Neural crest cell (in vitro differentiated cells): ENCODE results near the gene NFU1. TPM values are rescaled to one million over a fixed set of nuclear protein-coding genes. Genes with fewer than 3 reads are reported as not detected.
A peak's percentile ranks its signal among the peaks of the same experiment; 100 is the strongest.

Experiments
- DNase-seq: peaks from one replicate; pipeline ENCODE4 v3.0.0; 2021; ENCODE audit warnings: low read depth, mixed read lengths, low spot score
- H3K27ac Mint-ChIP-seq: one replicate; pipeline ENCODE4 v1.8.0; 2021; ENCODE audit warnings: mild to moderate bottlenecking, mixed read lengths; ENCODE audit not compliant: unreplicated experiment
- H3K27me3 Mint-ChIP-seq: 2 replicates; pipeline ENCODE4 v1.8.0; 2021; ENCODE audit warnings: low read depth, mild to moderate bottlenecking, mixed read lengths
- H3K36me3 Mint-ChIP-seq: 2 replicates; pipeline ENCODE4 v1.8.0; 2021; ENCODE audit warnings: low read depth, mild to moderate bottlenecking, mixed read lengths
- H3K4me1 Mint-ChIP-seq: 2 replicates; pipeline ENCODE4 v1.8.0; 2021; ENCODE audit warnings: mixed read lengths
- H3K4me3 Mint-ChIP-seq: one replicate; pipeline ENCODE4 v1.8.0; 2021; ENCODE audit warnings: mild to moderate bottlenecking, mixed read lengths
- H3K9me3 Mint-ChIP-seq: 2 replicates; pipeline ENCODE4 v1.8.0; 2021; ENCODE audit warnings: mixed read lengths
- CTCF ChIP-seq: fragments of 200-600 bp; sonication (generic); conservative IDR thresholded peaks from 2 replicates; pipeline ENCODE4 v1.5.0; 2021; ENCODE audit warnings: antibody characterized with exemption, mild to moderate bottlenecking
- total RNA-seq: library from RNA; stranded (reverse); gene quantifications from 2 replicates; pipeline ENCODE4 v1.2.1, GENCODE V29; 2021

The NFU1 gene
- total RNA-seq, 1 donor from 2014 or later = 42.7 TPM

DNA sequence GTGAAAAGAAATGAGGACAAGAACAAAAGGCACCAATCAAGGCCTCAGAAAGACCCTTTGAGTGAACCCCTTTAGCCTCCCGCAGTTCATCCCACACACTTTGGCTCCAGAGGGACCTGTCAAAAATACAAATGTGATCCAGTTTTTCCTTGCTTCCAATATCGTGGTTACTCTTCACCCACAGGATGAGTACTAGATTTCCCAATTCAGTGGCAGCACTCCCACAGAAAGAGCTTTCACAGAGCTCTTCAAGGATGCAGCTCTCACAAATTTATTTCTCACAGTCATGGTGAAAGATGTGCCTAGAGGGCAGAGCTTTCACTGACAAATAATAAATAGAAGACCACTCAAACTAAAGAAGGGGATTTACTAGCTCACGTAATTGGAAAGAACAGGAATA, 47.2 kb downstream of the NFU1 start:
- Mint-ChIP-seq H3K9me3 (no peaks in the 10 kb centered on the region), H3K27ac (no peak overlapping the region), H3K4me3 (no peak overlapping the region), H3K36me3 (peaks cover 13% of the 10 kb centered on the region), H3K4me1 (peaks cover 38% of the 10 kb centered on the region), H3K27me3 (no peaks in the 10 kb centered on the region)
- no peak for TF ChIP-seq CTCF
- no peak for DNase-seq

DNA sequence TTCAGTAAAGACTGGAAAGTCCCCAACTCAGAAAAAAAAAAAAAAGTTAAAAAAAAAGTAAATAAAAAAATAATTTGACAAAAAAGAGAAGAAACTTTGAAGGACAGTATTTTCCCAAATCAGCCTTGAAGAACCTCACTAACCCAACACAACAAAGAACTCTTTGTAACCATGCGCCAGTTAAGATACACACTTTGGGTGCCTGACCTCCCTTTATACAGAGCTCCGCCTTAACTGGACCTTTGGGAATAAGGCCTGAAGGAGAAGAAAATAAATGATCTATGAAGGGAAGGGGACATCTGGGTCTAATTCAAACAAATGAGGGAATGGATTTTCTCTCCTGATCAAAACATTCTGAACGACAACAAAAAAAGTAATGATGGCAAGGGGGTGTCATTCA, 48.0 kb downstream of the NFU1 start:
- H3K27ac Mint-ChIP-seq = no peak overlapping the region
- H3K27me3 Mint-ChIP-seq = no peaks in the 10 kb centered on the region
- no peaks in the 10 kb centered on the region for H3K9me3 Mint-ChIP-seq
- TF ChIP-seq CTCF = no peak
- H3K4me1 Mint-ChIP-seq = peaks cover 38% of the 10 kb centered on the region
- peak overlapping the region; percentile 49 for H3K4me3 Mint-ChIP-seq
- peaks cover 6% of the 10 kb centered on the region for H3K36me3 Mint-ChIP-seq
- DNase-seq = no peak

DNA sequence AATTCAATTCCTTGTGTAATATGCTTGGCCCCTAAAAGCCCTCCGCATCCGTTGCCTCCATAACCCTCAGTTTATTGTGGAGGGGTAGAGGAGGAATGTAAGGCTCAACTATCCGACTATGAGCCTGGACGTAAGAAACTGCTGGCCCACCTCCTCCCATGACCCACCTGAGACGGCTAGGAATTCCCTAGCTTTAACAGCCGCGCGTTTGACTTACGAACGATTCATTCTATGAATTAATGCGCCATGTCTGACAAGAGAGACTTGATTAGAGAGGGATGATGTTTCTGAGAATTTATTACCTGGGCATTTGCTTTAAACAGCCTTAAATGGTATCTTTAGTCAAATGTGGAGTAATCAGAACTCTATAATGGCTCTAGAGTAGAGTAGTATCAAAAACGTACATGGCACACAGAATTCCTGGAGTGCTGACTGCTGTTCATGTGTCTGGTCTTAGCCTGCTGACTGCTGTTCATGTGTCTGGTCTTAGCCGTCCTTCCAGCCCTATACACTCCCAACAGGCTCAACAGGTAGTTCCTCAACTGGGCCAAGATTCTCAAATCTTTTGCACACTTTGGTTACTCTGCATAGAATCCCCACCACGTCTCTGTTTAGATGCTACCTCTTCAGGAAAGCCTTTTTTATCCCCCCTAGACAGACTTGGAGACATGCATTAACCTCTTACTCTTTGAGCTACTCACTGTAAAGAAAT, 49.3 kb downstream of the NFU1 start:
- DNase-seq = no peak
- peaks cover 42% of the 10 kb centered on the region for H3K4me1 Mint-ChIP-seq
- no peaks in the 10 kb centered on the region for H3K9me3 Mint-ChIP-seq

GRCh38 chr2:69386789-69387734, 50.2 kb downstream of the NFU1 start, which contains the start of gene GFPT1:
TSS of gene GFPT1 (minus strand) at chr2:69387227. CDS start at chr2:69387071, 156 bp downstream.
- Mint-ChIP-seq H3K27me3 (no peaks in the 10 kb centered on the region), H3K36me3 (no peaks in the 10 kb centered on the region), H3K9me3 (no peaks in the 10 kb centered on the region), H3K4me3 (peak within 1 kb of the TSS; percentile 93), H3K4me1 (peaks cover 42% of the 10 kb centered on the region), H3K27ac (peak within 1 kb of the TSS; percentile 95)
- no peak for TF ChIP-seq CTCF
- peak; percentile 89 for DNase-seq

More for the DNA sequence above, 49.3 kb downstream of the NFU1 start:
- no peak for TF ChIP-seq CTCF
- H3K27ac Mint-ChIP-seq = peak overlapping the region; percentile 95
- H3K27me3 Mint-ChIP-seq = no peaks in the 10 kb centered on the region
- H3K36me3 Mint-ChIP-seq = no peaks in the 10 kb centered on the region
- peak overlapping the region; percentile 93 for H3K4me3 Mint-ChIP-seq

- Mint-ChIP-seq H3K4me3 (peak overlapping the region; percentile 93), H3K9me3 (no peaks in the 10 kb centered on the region), H3K4me1 (peaks cover 42% of the 10 kb centered on the region), H3K36me3 (no peaks in the 10 kb centered on the region), H3K27ac (no peak overlapping the region), H3K27me3 (no peaks in the 10 kb centered on the region)
- TF ChIP-seq CTCF = no peak
- no peak for DNase-seq
Measured at GRCh38 chr2:69386360-69386759, 50.9 kb downstream of the NFU1 start.
